Sciatic nerve (tissue), 2 donors: ENCODE results near the gene VSIR. TPM values are rescaled to one million over a fixed set of nuclear protein-coding genes. Genes with fewer than 3 reads are reported as not detected.
A peak's percentile ranks its signal among the peaks of the same experiment; 100 is the strongest.

Experiments used
- ATAC-seq: fragments of 200-7000 bp; cut with Tn5 transposase; one replicate; pipeline ENCODE4 v1.9.1; 2020; ENCODE audit warnings: mild to moderate bottlenecking, moderate library complexity
- DNase-seq: peaks from one replicate; pipeline ENCODE4 v3.0.0-alpha.2; 2020; ENCODE audit warnings: low spot score
- intact Hi-C: fragments of 100-400 bp; cut with DNase I; formaldehyde crosslinking; loops from one replicate; pipeline ENCODE4 v1.14.2; 2022
- microRNA-seq: library from miRNA; unstranded; fragments of <30 nt; microRNA quantifications from one replicate; pipeline ENCODE4 v1.2.0, GENCODE V29; 2020
- total RNA-seq: library from RNA; stranded (reverse); fragmentation: NEBNext Ultra II Directional; extraction: Animal tissue kit (Norgen Biotek cat#: 25700); gene quantifications from one replicate; pipeline ENCODE4 v1.2.1, GENCODE V29; 2021
- donor health status: DM: no; HTN: no; CAD: no.
- donor health status: DM: no; HTN: no; CAD: no.

The VSIR gene
- total RNA-seq, 1 donor from 2014 or later = 171 TPM

DNA sequence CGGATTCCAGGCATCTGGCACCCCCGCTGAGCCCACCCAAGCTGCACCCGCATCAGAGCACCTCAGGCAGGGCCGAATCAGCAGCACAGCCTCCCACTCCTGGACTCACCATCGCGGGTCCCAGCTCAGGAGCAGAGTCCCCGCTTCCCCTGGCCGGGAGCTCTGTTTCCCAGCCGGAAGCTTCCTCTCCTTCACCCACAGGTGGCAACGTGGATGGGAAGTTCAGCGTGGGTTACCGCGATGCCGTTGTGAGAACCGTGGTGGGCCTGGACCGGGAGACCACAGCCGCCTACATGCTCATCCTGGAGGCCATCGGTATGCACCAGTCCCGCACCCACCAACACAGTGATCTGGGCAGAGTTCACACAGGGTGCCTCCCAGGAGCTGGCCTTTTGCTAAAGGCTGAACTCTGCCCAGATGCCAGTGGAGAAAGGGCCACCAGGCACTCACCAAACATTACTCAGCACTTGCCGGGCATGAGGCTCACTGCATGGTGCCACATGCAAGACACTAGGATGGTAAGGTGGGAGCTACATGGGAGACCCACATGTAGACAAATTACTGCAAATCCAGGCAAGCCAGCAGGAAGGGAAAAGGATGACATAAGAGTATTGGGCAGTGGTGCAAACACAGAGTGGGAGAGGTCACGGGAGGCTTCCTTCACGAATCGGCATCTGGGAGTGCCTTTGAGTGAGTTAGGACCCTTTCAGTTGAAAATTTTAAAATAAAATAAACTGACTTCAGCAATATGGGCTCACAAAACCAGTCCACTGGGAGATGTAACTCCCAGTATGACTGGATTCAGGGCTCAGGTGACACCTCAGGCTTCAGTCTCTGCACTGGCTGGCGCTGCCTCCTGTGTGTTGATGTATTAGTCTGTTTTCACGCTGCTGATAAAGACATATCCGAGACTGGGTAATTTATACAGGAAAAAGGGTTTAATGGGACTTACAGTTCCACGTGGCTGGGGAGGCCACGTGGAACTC is 64.1 kb downstream of the VSIR start:
- no peak for ATAC-seq
- intact Hi-C loops = loop anchor here (5.0 kb wide), 1 partner anchor 397 kb away; no protein-coding TSS in a partner anchor
- DNase-seq = no peak

DNA sequence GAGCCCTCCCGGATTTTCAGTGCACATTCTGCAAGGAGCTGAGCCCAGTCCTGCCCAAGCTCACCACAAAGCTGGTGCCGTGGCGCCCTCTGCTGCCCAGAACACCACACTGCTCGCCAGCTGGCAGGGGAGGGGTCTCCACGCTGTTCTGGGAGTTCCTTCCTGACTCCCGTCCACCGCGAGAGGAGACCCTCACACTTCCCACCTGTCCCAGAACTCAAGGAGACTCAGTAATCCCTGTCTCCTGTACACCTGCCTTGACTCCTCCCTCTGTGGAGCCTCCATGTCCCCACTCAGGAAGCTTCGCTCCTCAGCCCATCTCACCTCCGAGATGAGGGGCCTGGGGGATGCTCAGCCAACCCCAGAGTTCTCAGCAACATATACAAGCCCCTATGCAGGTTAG is 65.0 kb downstream of the VSIR start:
- peak; percentile 83 for DNase-seq
- ATAC-seq = peak; percentile 23
- intact Hi-C loops = loop anchor here (5.0 kb wide), 1 partner anchor 396 kb away; no protein-coding TSS in a partner anchor

GRCh38 chr10:71707240-71707789 is 66.0 kb downstream of the VSIR start:
- DNase-seq = no peak
- ATAC-seq = no peak
- intact Hi-C loops = loop anchor here (5.0 kb wide), 1 partner anchor 395 kb away; no protein-coding TSS in a partner anchor

- DNase-seq (no peak), ATAC-seq (no peak)
- intact Hi-C loops = loop anchor here (5.0 kb wide), 1 partner anchor 394 kb away; no protein-coding TSS in a partner anchor
These were observed 66.9 kb downstream of the VSIR start for GRCh38 chr10:71706216-71707121.

DNA sequence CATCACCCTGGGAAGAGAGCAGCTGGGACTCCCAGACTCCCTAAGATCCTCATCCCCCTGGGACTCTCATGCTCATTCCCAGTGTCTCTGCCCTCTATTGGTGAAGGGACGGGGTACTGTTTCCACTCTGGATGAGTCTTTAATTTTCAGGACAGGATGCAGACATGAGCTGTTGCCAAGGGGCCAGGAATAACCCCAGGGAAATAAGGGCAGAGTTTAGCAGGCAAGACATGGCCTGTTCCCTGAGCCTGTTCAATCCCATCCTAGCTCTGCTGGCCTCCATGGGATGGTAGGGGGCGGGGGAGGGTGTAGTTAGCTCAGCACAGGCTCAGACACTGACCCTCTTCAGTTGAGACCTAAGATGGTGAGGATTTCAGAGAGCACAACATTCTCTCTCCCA is 67.7 kb downstream of the VSIR start:
- intact Hi-C loops = loop anchor here (5.0 kb wide), 1 partner anchor 393 kb away; no protein-coding TSS in a partner anchor
- ATAC-seq = no peak
- DNase-seq = no peak

DNA sequence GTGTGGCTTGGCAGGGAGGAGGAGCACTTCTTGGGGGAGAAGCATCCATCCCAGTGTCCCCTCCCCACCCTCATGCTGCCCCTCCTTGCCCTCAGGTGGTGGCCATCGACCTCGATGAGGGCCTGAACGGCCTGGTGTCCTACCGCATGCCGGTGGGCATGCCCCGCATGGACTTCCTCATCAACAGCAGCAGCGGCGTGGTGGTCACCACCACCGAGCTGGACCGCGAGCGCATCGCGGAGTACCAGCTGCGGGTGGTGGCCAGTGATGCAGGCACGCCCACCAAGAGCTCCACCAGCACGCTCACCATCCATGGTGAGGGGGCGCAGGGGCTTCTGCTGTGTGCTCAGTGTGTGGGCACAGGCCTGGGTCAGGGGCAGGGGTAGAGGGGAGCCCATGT is 68.5 kb downstream of the VSIR start:
- intact Hi-C loops = loop anchor here (5.0 kb wide), 1 partner anchor 393 kb away; no protein-coding TSS in a partner anchor
- no peak for ATAC-seq

DNA sequence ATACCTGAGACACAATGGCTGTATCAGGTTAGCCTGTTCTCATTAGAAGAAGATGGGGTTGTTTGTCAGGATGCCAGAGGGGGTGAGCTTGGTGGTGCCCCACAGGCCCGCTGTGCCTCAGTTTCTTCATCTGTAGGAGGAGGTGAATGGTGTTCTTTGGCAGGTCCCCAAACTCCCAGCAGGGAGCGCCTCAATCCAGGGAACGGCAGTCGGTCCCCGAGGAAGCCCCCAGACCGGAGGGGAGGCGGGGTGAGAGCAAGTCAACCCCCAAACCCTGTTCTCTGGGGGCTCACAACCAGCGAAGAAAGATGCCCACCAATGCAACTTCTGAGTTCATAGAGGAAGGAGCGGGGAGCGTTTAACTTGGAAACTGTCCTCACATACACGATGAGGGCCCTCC is 69.7 kb downstream of the VSIR start:
- ATAC-seq (no peak), DNase-seq (no peak)
- intact Hi-C loops = no loop called here

More for the DNA sequence above, 68.5 kb downstream of the VSIR start:
- no peak for DNase-seq

DNA sequence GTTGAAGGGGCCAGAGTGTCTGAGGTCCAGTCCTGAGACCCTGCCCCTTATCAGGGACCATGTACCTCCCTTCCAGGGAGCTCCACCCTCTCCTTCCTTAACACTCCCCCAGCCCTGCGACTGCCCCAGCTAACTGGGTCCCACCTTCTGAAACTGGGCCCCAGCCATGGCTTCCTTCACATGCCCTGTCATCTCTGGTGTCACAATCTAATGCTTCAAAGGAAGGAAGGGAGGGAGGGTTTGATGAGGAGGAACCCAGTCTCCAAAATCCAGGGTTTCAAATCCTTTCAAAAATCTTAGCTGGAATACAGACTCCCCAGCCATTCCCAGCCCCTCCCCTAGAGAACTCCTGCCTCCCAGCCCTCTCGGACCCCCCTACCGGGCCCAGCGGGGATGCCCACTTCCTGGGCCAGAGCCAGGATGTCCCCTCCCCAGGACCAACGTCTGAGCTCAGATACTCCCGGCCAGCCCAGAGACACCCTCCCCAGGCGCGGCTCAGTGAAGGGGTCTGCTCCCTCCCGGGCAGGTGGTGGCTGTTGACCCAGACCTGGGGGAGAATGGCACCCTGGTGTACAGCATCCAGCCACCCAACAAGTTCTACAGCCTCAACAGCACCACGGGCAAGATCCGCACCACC is 71.7 kb downstream of the VSIR start:
- ATAC-seq (no peak), DNase-seq (no peak)
- intact Hi-C loops = no loop called here

GRCh38 chr10:71700731-71701368 is 72.5 kb downstream of the VSIR start:
- no peak for DNase-seq
- no peak for ATAC-seq
- intact Hi-C loops = no loop called here

DNA sequence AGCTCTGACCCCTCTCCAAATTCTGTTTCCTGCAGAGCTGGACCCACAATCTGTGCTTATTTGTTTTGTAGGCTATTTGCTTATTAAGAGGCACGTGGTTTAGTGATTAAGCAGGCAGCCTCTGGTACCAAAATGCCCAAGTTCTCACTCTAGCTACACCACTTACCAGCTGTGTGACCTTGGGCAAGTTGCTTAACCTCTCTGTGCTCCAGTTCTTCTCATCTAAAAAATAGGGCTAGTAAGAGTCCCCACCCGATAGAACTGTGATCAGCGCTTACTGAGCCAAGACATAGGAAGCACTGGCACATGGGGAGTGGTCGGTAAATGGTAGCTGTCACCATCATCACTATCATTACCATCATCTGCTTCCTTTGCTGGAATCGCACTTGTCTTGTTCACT is 74.6 kb downstream of the VSIR start:
- DNase-seq (no peak), ATAC-seq (no peak)
- intact Hi-C loops = no loop called here

DNA sequence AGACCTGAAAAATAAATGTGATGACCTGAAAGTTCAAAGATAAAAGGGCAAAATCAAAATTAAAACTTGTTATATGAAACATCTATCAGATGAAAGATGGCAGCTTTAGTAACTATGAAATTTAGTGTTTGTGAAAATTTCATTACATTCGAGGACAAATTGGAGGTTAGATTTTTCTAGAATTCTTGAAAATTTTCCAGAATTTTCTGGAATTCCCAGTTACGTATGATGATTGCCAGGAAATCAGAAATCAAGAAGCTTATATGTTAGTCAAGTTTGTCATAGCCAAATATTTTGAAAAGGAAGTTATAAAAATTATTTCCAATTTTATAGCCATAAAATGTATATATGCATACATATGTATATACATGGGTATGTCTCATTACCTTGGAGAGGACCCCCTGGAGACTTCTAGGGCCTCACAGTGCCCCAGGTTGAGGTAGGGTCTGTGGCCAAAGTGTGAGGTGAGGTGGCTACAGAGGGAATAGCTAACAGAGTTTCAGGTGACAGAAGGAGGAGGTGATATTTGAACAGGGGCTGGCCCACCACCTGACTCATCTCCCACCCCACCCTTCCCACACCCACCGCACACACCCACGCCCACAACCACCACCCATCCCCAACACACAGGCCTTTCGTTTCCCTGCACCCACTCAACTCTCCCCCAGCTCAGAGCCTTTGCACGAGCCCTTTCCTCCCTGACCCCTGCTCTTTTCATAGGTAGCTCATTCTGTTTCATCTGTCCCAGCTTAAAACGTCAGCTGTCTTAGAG is 75.2 kb downstream of the VSIR start:
- intact Hi-C loops = no loop called here
- DNase-seq (no peak), ATAC-seq (no peak)

Small RNAs within 50 kb of the gene (microRNA-seq; reads per million reads assigned to microRNA genes)
- gene MIR7152 = not detected

Other genes starting within 250 kb of the VSIR start
- 0.53 TPM for gene C10orf105, start 53.7 kb downstream of the VSIR start, total RNA-seq
- gene PSAP, start 77.7 kb upstream of the VSIR start, total RNA-seq = 920 TPM
- 36.5 TPM for gene CHST3, start 190.9 kb upstream of the VSIR start, total RNA-seq